HG02763 (cell line): ENCODE data around the gene SLC9A9.

Source experiments
- ATAC-seq: cut with Tn5 transposase; IDR thresholded peaks from one replicate; pipeline ENCODE4 v1.9.1; 2021; ENCODE audit warnings: mild to moderate bottlenecking, moderate library complexity; ENCODE audit not compliant: unreplicated experiment

Gene SLC9A9

GRCh38 chr3:143763564-143764162 is 84.6 kb downstream of the SLC9A9 start:
- no peak for ATAC-seq

GRCh38 chr3:143757691-143758090 is 90.6 kb downstream of the SLC9A9 start:
- ATAC-seq, result no peak

- ATAC-seq, result no peak
These were observed 92.3 kb downstream of the SLC9A9 start for GRCh38 chr3:143755978-143756377.

- ATAC-seq, result no peak
These were observed 94.2 kb downstream of the SLC9A9 start for GRCh38 chr3:143754090-143754489.

GRCh38 chr3:143753456-143753855 is 94.8 kb downstream of the SLC9A9 start:
- no peak for ATAC-seq

GRCh38 chr3:143753006-143753405 is 95.3 kb downstream of the SLC9A9 start:
- ATAC-seq, result no peak

GRCh38 chr3:143751643-143752178 is 96.6 kb downstream of the SLC9A9 start:
- ATAC-seq, result peak; percentile 82

- no peak for ATAC-seq
These were observed 97.4 kb downstream of the SLC9A9 start for GRCh38 chr3:143750841-143751240.

- ATAC-seq, result no peak
These were observed 98.3 kb downstream of the SLC9A9 start for GRCh38 chr3:143749926-143750325.

GRCh38 chr3:143737065-143737464 is 111.2 kb downstream of the SLC9A9 start:
- ATAC-seq, result no peak

GRCh38 chr3:143736205-143736997 is 111.9 kb downstream of the SLC9A9 start:
- no peak for ATAC-seq

- no peak for ATAC-seq
These were observed 116.5 kb downstream of the SLC9A9 start for GRCh38 chr3:143731776-143732175.

- no peak for ATAC-seq
These were observed 116.9 kb downstream of the SLC9A9 start for GRCh38 chr3:143731320-143731719.

GRCh38 chr3:143727391-143727790 is 120.9 kb downstream of the SLC9A9 start:
- no peak for ATAC-seq

GRCh38 chr3:143726727-143727126 is 121.5 kb downstream of the SLC9A9 start:
- no peak for ATAC-seq

GRCh38 chr3:143720381-143720780 is 127.9 kb downstream of the SLC9A9 start:
- ATAC-seq, result no peak

- no peak for ATAC-seq
These were observed 129.8 kb downstream of the SLC9A9 start for GRCh38 chr3:143718463-143718862.

GRCh38 chr3:143716731-143717130 is 131.5 kb downstream of the SLC9A9 start:
- ATAC-seq, result no peak

- no peak for ATAC-seq
These were observed 135.7 kb downstream of the SLC9A9 start for GRCh38 chr3:143712522-143712921.

GRCh38 chr3:143707848-143708247 is 140.4 kb downstream of the SLC9A9 start:
- no peak for ATAC-seq

- no peak for ATAC-seq
These were observed 147.8 kb downstream of the SLC9A9 start for GRCh38 chr3:143700431-143700975.

GRCh38 chr3:143699424-143699823 is 148.8 kb downstream of the SLC9A9 start:
- ATAC-seq, result no peak
